Putamen (tissue), 1 donor: ENCODE results near the gene C9orf43.
"Not testable (repeated sequence)": the region's sequence is repeated elsewhere in the genome, so short reads cannot be mapped to it uniquely, and the experiment has no call there.

ENCODE experiments used
- DNase-seq: peaks from one replicate; pipeline ENCODE4 v3.0.0-alpha.2; 2016; ENCODE audit warnings: low spot score

The C9orf43 gene, protein sequence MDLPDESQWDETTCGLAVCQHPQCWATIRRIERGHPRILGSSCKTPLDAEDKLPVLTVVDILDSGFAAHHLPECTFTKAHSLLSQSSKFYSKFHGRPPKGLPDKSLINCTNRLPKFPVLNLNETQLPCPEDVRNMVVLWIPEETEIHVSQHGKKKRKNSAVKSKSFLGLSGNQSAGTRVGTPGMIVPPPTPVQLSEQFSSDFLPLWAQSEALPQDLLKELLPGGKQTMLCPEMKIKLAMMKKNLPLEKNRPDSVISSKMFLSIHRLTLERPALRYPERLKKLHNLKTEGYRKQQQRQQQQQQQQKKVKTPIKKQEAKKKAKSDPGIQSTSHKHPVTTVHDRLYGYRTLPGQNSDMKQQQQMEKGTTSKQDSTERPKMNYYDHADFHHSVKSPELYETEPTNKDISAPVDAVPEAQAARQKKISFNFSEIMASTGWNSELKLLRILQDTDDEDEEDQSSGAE

GRCh38 chr9:113410207-113410864 is at the start of gene C9orf43, which contains the start of gene POLE3:
TSS of gene C9orf43 (plus strand) at chr9:113410747. CDS start at chr9:113413494, 2,747 bp downstream.
TSS of gene POLE3 (minus strand) at chr9:113410675. CDS start at chr9:113410293, 382 bp downstream.
- peak; percentile 94 for DNase-seq

DNA sequence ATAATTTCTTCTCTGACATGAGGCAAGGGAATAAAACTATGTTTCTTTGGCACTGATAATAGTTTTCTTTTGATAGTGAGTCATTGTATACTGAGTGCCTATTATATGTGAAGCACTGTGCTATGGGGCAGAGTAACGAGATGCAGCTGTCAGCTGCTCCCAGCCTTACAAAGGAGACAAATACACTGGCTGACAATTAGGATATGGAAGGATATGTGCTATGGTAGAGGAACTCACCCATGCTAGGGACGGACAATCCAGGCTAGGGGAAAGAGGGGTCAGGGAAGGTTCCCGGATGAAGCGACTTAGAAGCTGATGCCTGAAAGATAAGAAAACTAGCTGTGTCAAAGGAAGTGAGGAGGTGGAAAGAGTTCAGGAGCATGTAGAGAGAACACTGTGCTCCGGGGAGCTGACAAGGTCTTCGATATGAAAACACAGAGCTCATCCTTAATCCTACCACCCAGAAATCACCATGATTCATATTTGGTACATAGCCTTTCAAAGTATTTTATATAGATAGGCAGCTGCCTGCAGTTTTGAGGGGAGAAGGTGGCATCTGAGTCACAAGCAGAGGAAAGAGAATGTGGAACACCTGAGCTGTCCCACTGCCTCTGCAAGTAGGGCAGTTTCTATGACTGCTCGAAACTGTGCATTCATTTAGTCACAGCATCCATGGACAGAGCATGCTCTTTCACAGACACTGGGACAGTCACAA is 49.1 kb upstream of the C9orf43 start:
- peak; percentile 77 for DNase-seq

DNA sequence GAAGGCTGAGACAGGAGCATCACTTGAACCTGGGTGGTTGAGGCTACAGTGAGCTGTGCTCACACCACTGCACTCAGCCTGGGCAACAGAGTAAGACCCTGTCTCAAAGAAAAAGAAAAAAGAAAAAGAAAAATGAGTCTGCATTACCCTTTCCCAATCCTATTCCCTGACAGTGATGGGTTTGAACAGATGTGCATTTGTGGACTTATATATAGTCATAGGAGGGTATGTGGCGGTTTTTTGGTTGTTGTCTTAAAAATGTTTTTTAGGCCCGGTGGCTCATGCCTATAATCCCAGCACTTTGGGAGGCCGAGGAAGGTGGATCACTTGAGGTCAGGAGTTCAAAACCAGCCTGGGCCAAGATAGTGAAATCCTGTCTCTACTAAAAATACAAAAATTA is 47.2 kb upstream of the C9orf43 start:
- DNase-seq: no peak

DNA sequence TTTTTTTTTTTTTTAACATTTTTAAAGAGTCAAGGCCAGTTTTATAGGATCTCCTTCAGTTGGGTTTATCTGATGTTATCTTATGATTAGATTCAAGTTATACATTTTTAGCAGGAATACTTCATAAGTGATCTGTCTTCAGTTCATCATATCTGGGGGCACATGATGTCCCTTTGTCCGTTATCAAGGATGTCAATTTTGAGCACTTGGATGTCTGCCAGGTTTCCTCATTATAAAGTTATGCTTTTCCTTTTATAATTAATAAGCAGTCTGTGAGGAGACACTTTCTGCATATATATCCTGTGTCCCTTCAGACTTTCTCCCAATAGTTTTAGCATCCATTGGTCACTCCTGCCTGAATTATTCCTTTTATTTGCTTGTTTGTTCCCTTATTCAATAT is 45.6 kb upstream of the C9orf43 start:
- no peak for DNase-seq

DNA sequence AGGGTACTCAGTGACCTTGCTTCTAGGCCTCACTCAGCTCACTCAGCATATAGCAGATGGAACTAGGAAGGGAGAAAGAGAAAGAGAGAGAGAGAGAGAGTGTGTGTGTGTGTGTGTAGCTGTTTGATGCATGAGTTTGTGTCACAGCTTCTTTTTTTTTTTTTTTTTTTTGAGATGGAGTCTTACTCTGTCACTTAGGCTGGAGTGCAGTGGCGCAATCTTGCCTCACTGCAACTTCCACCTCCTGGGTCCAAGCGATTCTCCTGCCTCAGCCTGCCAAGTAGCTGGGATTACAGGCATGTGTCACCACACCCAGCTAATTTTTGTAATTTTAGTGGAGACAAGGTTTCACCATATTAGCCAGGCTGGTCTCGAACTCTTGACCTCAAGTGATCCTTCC is 44.9 kb upstream of the C9orf43 start:
- DNase-seq: not testable (repeated sequence)

- DNase-seq: no peak
These were observed 42.1 kb upstream of the C9orf43 start for GRCh38 chr9:113368348-113368981.

DNA sequence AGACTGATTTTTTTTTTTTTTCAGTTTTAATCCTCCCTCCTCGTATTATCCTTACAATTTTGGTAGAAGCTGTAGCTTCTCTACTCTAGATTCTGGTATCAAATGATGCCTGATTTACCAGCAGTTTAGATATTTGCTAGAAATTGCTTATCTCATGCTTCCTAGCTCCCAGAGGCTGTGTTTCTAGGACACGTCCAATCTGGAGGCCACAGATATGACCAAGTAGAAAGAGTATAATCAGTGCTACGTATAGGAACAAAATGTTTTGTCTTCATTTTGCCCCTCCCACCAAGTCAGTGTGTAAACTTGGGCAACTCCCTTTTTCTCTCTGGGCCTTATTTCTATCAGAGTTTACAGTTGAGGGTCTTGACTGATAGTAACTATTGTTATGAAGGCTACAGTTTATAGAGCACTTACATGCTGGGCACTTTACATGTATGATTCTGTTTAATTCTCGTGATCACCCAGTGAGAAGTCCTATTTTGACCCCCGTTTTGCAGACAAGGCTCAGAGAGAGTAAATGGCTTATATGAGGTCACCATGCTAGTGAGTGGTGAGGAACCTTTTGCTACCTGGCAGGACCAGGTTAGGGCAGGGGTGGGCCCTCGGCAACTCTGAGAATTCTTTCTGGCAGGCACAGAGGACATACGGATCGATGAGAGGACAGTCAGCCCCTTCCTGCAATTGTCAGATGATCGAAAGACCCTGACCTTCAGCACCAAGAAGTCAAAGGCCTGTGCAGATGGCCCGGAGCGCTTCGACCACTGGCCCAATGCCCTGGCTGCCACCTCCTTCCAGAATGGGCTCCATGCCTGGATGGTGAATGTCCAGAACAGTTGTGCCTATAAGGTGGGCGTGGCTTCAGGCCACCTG is 41.3 kb upstream of the C9orf43 start:
- DNase-seq: no peak

- DNase-seq: no peak
These were observed 40.7 kb upstream of the C9orf43 start for GRCh38 chr9:113369855-113370140.

DNA sequence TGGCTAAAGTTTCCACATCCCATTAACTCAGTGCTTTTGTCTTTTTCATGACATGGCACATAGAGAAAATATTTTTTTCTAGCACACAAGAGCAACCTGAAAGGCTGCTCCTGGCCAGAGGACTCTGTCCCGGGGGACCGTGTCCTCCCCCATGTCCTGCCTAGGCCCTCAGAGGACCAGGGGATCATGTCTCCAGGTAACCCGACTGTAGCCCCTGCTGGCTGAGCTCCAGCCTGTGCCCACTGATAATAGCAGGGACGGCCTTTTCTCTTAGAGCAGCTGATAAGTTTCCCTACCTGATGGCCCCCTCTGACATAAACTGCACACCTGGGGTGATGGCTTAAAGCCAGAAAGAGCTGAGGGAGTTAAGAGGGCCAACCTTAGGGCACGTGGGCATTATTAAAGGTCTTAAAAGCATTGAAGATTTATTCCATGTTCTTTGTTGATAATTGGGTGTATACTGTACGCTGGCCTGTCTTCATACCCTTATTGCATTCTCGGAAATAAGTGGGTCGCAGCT is 39.7 kb upstream of the C9orf43 start:
- no peak for DNase-seq

DNA sequence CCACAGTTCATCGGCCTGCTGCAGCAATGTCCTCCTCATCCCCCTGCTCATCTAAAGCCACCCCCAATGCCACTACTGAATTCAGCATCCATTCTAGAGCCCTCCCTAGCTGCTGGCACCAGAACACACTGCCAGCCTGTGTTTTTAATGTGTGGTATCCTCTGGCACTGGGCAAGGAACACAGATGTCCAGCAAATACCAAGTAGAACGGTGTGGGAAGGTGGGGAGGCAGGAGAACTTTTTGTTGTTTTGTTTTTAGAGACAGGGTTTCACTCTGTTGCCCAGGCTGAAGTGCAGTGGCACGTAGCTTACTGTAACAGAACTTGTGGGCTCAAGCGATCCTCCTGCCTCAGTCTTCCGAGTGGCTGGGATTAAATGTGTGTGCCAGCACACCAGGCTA is 38.5 kb upstream of the C9orf43 start:
- no peak for DNase-seq

DNA sequence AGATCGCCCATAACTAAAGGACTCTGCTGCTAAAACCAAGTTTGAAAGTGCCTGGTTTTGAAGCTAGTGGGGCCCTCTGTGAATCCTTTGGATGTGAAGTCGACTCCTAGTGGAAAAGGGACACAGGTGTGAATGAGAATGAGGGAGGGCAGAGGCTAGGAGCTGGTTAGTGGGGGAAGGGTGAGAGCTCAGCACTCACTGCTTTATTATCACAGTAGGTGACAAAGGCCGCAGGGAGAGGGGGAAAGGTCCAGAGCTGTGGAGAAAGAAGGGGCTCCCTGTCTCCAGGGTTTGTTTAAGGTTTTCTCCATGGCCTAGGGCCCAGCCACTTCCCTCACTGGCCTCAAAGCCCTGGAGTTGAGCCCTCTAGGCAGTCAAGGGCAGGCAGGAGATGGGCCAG is 37.3 kb upstream of the C9orf43 start:
- no peak for DNase-seq

- no peak for DNase-seq
These were observed 36.7 kb upstream of the C9orf43 start for GRCh38 chr9:113373676-113374392.

GRCh38 chr9:113375057-113376023 is 35.2 kb upstream of the C9orf43 start:
- DNase-seq: no peak

DNA sequence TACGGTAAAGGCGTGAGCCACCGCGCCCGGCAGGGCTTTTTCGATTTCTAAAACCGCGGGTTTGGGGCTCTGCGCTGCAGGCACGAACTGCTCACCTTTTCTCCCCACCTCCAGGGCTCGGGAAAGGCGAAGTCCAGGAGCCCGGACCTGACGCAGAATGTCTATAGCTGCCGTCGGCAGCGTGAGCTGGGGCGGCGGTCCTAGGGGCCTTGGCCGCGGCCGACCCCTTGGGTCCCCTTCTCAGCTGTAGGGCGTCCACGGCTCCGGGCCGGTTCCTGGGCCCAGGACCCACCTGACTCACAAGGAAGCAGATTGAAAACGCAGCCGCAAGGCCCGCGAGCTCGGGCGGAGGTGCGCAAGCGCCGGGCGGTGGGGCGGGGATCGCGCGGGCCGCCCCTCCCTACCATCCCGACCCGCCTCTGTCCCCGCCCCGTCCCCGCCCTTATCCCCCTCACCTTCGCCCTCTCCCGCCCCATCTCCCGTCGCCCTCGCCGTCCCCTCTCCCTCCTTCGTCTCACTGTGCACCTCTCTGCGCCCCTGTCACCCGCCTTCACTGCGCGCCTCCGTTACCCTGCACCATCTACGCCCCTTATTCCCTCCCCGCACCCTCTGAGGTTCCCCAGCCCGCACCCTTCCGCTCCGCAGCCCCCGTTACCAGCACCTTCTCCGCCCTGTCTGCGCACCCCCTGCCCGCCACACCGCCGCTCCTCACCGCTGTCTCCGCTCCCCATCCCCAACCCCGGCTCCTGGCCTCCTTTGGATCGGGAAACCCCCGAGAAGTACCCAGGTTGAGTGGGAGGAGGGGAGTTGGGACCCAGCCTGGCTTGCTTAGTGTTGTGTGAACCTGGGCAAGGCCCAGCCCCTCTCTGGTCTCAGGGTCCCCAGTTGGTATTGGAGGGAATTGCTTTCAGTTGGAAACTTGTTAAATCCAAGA is 33.6 kb upstream of the C9orf43 start, which contains the start of gene HDHD3:
Gene HDHD3, minus strand, starts transcription at position 353 of the 934 bp plus-strand sequence. CDS start 2,632 bp downstream, outside the sequence.
- peak; percentile 83 for DNase-seq

GRCh38 chr9:113379094-113379828 is 31.3 kb upstream of the C9orf43 start:
- DNase-seq: not testable (repeated sequence)

- DNase-seq: not testable (repeated sequence)
These were observed 30.7 kb upstream of the C9orf43 start for GRCh38 chr9:113379829-113380210.

DNA sequence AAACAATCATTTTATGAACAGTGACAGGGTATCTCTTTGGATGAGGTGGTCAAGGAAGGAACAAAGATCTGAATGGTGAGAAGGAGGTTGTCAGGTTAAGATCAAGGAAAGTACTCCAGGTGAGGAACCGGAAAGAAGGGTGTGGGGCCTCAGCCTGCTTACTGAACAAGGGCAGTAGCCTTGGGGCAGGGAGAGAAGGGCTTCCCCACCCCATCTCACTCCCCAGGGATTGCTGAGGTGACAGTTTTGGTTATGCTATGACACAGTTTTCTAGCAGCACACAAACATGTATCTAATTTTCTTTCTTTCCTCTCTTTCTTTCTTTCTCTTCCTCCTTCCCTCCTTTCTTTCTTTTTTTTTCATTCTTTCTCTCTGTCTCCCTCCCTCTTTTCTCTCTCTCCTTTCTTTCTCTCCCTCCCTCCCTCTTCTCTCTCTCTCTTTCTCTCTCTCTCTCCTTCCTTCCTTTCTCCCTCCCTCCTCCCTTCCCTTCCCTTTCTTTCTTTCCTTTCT is 29.6 kb upstream of the C9orf43 start:
- no peak for DNase-seq
